Activated naive CD4-positive, alpha-beta T cell treated with anti-CD3 and anti-CD28 coated beads, Interleukin-2, amount 50 U/mL, for 24 hours (primary cell): ENCODE data around the gene NAALAD2.
A peak's percentile ranks its signal among the peaks of the same experiment; 100 is the strongest.
"Not testable (repeated sequence)": the region's sequence is repeated elsewhere in the genome, so short reads cannot be mapped to it uniquely, and the experiment has no call there.

Source experiments
- H3K27ac Mint-ChIP-seq: one replicate; pipeline ENCODE4 v1.8.0; 2021; ENCODE audit warnings: mild to moderate bottlenecking, mixed read lengths
- H3K27me3 Mint-ChIP-seq: one replicate; pipeline ENCODE4 v1.8.0; 2021; ENCODE audit warnings: mixed read lengths
- H3K36me3 Mint-ChIP-seq: one replicate; pipeline ENCODE4 v1.8.0; 2021; ENCODE audit warnings: mixed read lengths
- H3K4me1 Mint-ChIP-seq: one replicate; pipeline ENCODE4 v1.8.0; 2021; ENCODE audit warnings: mixed read lengths
- H3K4me3 Mint-ChIP-seq: one replicate; pipeline ENCODE4 v1.8.0; 2021; ENCODE audit warnings: mild to moderate bottlenecking, mixed read lengths
- H3K9me3 Mint-ChIP-seq: one replicate; pipeline ENCODE4 v1.8.0; 2021; ENCODE audit warnings: mixed read lengths

The NAALAD2 gene

GRCh38 chr11:90171359-90171758, 36.9 kb downstream of the NAALAD2 start:
- Mint-ChIP-seq H3K4me3 (no peak overlapping the region), H3K4me1 (no peaks in the 10 kb centered on the region), H3K27me3 (peaks cover 4% of the 10 kb centered on the region), H3K9me3 (no peaks in the 10 kb centered on the region), H3K36me3 (no peaks in the 10 kb centered on the region), H3K27ac (no peak overlapping the region)

- no peaks in the 10 kb centered on the region for H3K36me3 Mint-ChIP-seq
- H3K4me1 Mint-ChIP-seq = no peaks in the 10 kb centered on the region
- H3K27ac Mint-ChIP-seq = no peak overlapping the region
- no peaks in the 10 kb centered on the region for H3K9me3 Mint-ChIP-seq
- H3K27me3 Mint-ChIP-seq = peaks cover 14% of the 10 kb centered on the region
- no peak overlapping the region for H3K4me3 Mint-ChIP-seq
Measured at GRCh38 chr11:90176069-90176468, 41.6 kb downstream of the NAALAD2 start.

- no peak overlapping the region for H3K27ac Mint-ChIP-seq
- no peaks in the 10 kb centered on the region for H3K4me1 Mint-ChIP-seq
- no peaks in the 10 kb centered on the region for H3K9me3 Mint-ChIP-seq
- no peaks in the 10 kb centered on the region for H3K36me3 Mint-ChIP-seq
- no peak overlapping the region for H3K4me3 Mint-ChIP-seq
- peaks cover 13% of the 10 kb centered on the region for H3K27me3 Mint-ChIP-seq
Measured at GRCh38 chr11:90178751-90179150, 44.3 kb downstream of the NAALAD2 start.

- peaks cover 13% of the 10 kb centered on the region for H3K27me3 Mint-ChIP-seq
- H3K4me3 Mint-ChIP-seq = no peak overlapping the region
- H3K36me3 Mint-ChIP-seq = no peaks in the 10 kb centered on the region
- no peaks in the 10 kb centered on the region for H3K4me1 Mint-ChIP-seq
- no peaks in the 10 kb centered on the region for H3K9me3 Mint-ChIP-seq
- H3K27ac Mint-ChIP-seq = no peak overlapping the region
Measured at GRCh38 chr11:90179923-90180322, 45.5 kb downstream of the NAALAD2 start.

- H3K27ac Mint-ChIP-seq = no peak overlapping the region
- H3K27me3 Mint-ChIP-seq = no peaks in the 10 kb centered on the region
Measured at GRCh38 chr11:90187839-90188238, 53.4 kb downstream of the NAALAD2 start.

GRCh38 chr11:90189011-90189410, 54.5 kb downstream of the NAALAD2 start:
- H3K9me3 Mint-ChIP-seq = no peaks in the 10 kb centered on the region
- peaks cover 6% of the 10 kb centered on the region for H3K36me3 Mint-ChIP-seq
- no peaks in the 10 kb centered on the region for H3K27me3 Mint-ChIP-seq
- no peaks in the 10 kb centered on the region for H3K4me1 Mint-ChIP-seq
- no peak overlapping the region for H3K4me3 Mint-ChIP-seq
- H3K27ac Mint-ChIP-seq = no peak overlapping the region

More at GRCh38 chr11:90187839-90188238, 53.4 kb downstream of the NAALAD2 start:
- Mint-ChIP-seq H3K4me3 (no peak overlapping the region), H3K36me3 (peaks cover 6% of the 10 kb centered on the region), H3K9me3 (no peaks in the 10 kb centered on the region), H3K4me1 (no peaks in the 10 kb centered on the region)

GRCh38 chr11:90192869-90193582, 58.6 kb downstream of the NAALAD2 start:
- H3K4me3 Mint-ChIP-seq = no peak overlapping the region
- peaks cover 4% of the 10 kb centered on the region for H3K4me1 Mint-ChIP-seq
- H3K27ac Mint-ChIP-seq = no peak overlapping the region
- no peaks in the 10 kb centered on the region for H3K27me3 Mint-ChIP-seq
- H3K36me3 Mint-ChIP-seq = peaks cover 9% of the 10 kb centered on the region
- no peaks in the 10 kb centered on the region for H3K9me3 Mint-ChIP-seq

- H3K4me1 Mint-ChIP-seq = peaks cover 12% of the 10 kb centered on the region
- no peaks in the 10 kb centered on the region for H3K27me3 Mint-ChIP-seq
- H3K36me3 Mint-ChIP-seq = peaks cover 10% of the 10 kb centered on the region
- no peaks in the 10 kb centered on the region for H3K9me3 Mint-ChIP-seq
- H3K4me3 Mint-ChIP-seq = no peak overlapping the region
- no peak overlapping the region for H3K27ac Mint-ChIP-seq
Measured at GRCh38 chr11:90197377-90197776, 62.9 kb downstream of the NAALAD2 start.

- H3K36me3 Mint-ChIP-seq = peaks cover 17% of the 10 kb centered on the region
- peaks cover 42% of the 10 kb centered on the region for H3K4me1 Mint-ChIP-seq
- peak overlapping the region; percentile 24 for H3K27ac Mint-ChIP-seq
- no peaks in the 10 kb centered on the region for H3K9me3 Mint-ChIP-seq
- H3K27me3 Mint-ChIP-seq = no peaks in the 10 kb centered on the region
- no peak overlapping the region for H3K4me3 Mint-ChIP-seq
Measured at GRCh38 chr11:90202342-90202741, 67.9 kb downstream of the NAALAD2 start.

- Mint-ChIP-seq H3K27ac (no peak overlapping the region), H3K4me3 (no peak overlapping the region), H3K9me3 (no peaks in the 10 kb centered on the region), H3K27me3 (no peaks in the 10 kb centered on the region), H3K36me3 (peaks cover 18% of the 10 kb centered on the region), H3K4me1 (peaks cover 47% of the 10 kb centered on the region)
Measured at GRCh38 chr11:90204407-90204806, 69.9 kb downstream of the NAALAD2 start.

- no peaks in the 10 kb centered on the region for H3K9me3 Mint-ChIP-seq
- peak overlapping the region; percentile 5 for H3K27ac Mint-ChIP-seq
- H3K4me1 Mint-ChIP-seq = peaks cover 50% of the 10 kb centered on the region
- H3K27me3 Mint-ChIP-seq = no peaks in the 10 kb centered on the region
- peaks cover 18% of the 10 kb centered on the region for H3K36me3 Mint-ChIP-seq
- no peak overlapping the region for H3K4me3 Mint-ChIP-seq
Measured at GRCh38 chr11:90204832-90205646, 70.6 kb downstream of the NAALAD2 start.

- H3K9me3 Mint-ChIP-seq, H3K27ac Mint-ChIP-seq, H3K27me3 Mint-ChIP-seq, H3K4me3 Mint-ChIP-seq: not testable (repeated sequence)
- peaks cover 45% of the 10 kb centered on the region for H3K4me1 Mint-ChIP-seq
- peaks cover 11% of the 10 kb centered on the region for H3K36me3 Mint-ChIP-seq
Measured at GRCh38 chr11:90207992-90208391, 73.5 kb downstream of the NAALAD2 start.

GRCh38 chr11:90208857-90209256, 74.4 kb downstream of the NAALAD2 start:
- H3K4me3 Mint-ChIP-seq = no peak overlapping the region
- H3K27me3 Mint-ChIP-seq = no peaks in the 10 kb centered on the region
- no peaks in the 10 kb centered on the region for H3K9me3 Mint-ChIP-seq
- H3K4me1 Mint-ChIP-seq = peaks cover 46% of the 10 kb centered on the region
- H3K36me3 Mint-ChIP-seq = peaks cover 14% of the 10 kb centered on the region
- H3K27ac Mint-ChIP-seq = peak overlapping the region; percentile 20

GRCh38 chr11:90213322-90213721, 78.9 kb downstream of the NAALAD2 start:
- Mint-ChIP-seq H3K27me3 (no peaks in the 10 kb centered on the region), H3K4me3 (no peak overlapping the region), H3K4me1 (peaks cover 51% of the 10 kb centered on the region), H3K9me3 (no peaks in the 10 kb centered on the region), H3K27ac (peak overlapping the region; percentile 55), H3K36me3 (peaks cover 18% of the 10 kb centered on the region)

- Mint-ChIP-seq H3K4me3 (peak overlapping the region; percentile 62), H3K4me1 (peaks cover 69% of the 10 kb centered on the region), H3K36me3 (peaks cover 32% of the 10 kb centered on the region), H3K27me3 (no peaks in the 10 kb centered on the region), H3K9me3 (no peaks in the 10 kb centered on the region), H3K27ac (no peak overlapping the region)
Measured at GRCh38 chr11:90216611-90217010, 82.1 kb downstream of the NAALAD2 start.

- Mint-ChIP-seq H3K4me3 (peak overlapping the region; percentile 55), H3K27ac (no peak overlapping the region), H3K36me3 (peaks cover 31% of the 10 kb centered on the region), H3K9me3 (no peaks in the 10 kb centered on the region), H3K27me3 (no peaks in the 10 kb centered on the region), H3K4me1 (peaks cover 70% of the 10 kb centered on the region)
Measured at GRCh38 chr11:90218606-90219005, 84.1 kb downstream of the NAALAD2 start.
